ENCODE results near the gene MAP1B. TPM values are rescaled to one million over a fixed set of nuclear protein-coding genes. Genes with fewer than 3 reads are reported as not detected.
A peak's percentile ranks its signal among the peaks of the same experiment; 100 is the strongest.

Gene MAP1B
- polyA plus RNA-seq, 3 donors = 0.02 TPM; not detected in 2

GRCh38 chr5:72144762-72145161, 37.5 kb downstream of the MAP1B start:
- intact Hi-C loops (cut with micrococcal nuclease) = no loop called here
- H3K4me1 Mint-ChIP-seq = no peaks in the 10 kb centered on the region
- peak overlapping the region in 1 of 7 donors; percentile 65 for H3K27ac Mint-ChIP-seq
- H3K27me3 Mint-ChIP-seq (ENCODE audit: low read depth in 3 of 3) = peaks cover 17 to 24% (median 18%) of the 10 kb centered on the region in 3 donors
- H3K9ac ChIP-seq (ENCODE audit: insufficient read depth, low read length, poor library complexity, severe bottlenecking) = no peak overlapping the region
- no peaks in the 10 kb centered on the region for H3K36me3 ChIP-seq (replicated peaks in 1 of 2; ENCODE audit: control insufficient read depth in 1 of 2, insufficient read depth in 2 of 2, low read length in 2 of 2)
- no peak overlapping the region for H2AFZ ChIP-seq (ENCODE audit: insufficient read depth, low read depth, low read length, poor library complexity, severe bottlenecking)
- no peaks in the 10 kb centered on the region for H3K4me1 ChIP-seq (ENCODE audit: control insufficient read depth in 1 of 2, insufficient read depth in 2 of 2, low read length in 2 of 2)
- no peaks in the 10 kb centered on the region for H4K20me1 ChIP-seq (ENCODE audit: insufficient read depth, low read length)
- DNase-seq = no peak
- H3K36me3 Mint-ChIP-seq = no peaks in the 10 kb centered on the region
- peaks cover 4 to 8% of the 10 kb centered on the region in 2 donors for H3K27me3 ChIP-seq (ENCODE audit: control insufficient read depth in 2 of 2, insufficient read depth in 2 of 2, low read length in 2 of 2)
- no peak overlapping the region for H3K27ac ChIP-seq (ENCODE audit: low read depth in 1 of 2, low read length in 2 of 2)
- no peak overlapping the region for H3K4me3 ChIP-seq (replicated peaks in 1 of 3; ENCODE audit: low read depth in 2 of 3, low read length in 3 of 3)
- no peaks in the 10 kb centered on the region for H3K9me3 Mint-ChIP-seq
- WGBS (ENCODE audit: insufficient coverage) = no CpG with 5 or more reads among the region's 2 CpGs
- no peak for TF ChIP-seq CTCF (IDR thresholded peaks at IDR 0.05)
- H3K9me3 ChIP-seq (replicated peaks in 1 of 2; ENCODE audit: control insufficient read depth in 1 of 2, insufficient read depth in 1 of 2, low read length in 2 of 2) = no peaks in the 10 kb centered on the region
- H3K79me2 ChIP-seq (ENCODE audit: insufficient read depth, low read length) = no peaks in the 10 kb centered on the region
- H3K4me2 ChIP-seq (replicated peaks; ENCODE audit: extremely low read depth, low read length, poor library complexity, severe bottlenecking) = no peak overlapping the region
- H3K4me3 Mint-ChIP-seq = no peak overlapping the region

- Histone ChIP-seq H3K4me1 (ENCODE audit: control insufficient read depth in 1 of 2, insufficient read depth in 2 of 2, low read length in 2 of 2) (no peaks in the 10 kb centered on the region), H3K27ac (ENCODE audit: low read depth in 1 of 2, low read length in 2 of 2) (no peak overlapping the region), H3K9me3 (replicated peaks in 1 of 2; ENCODE audit: control insufficient read depth in 1 of 2, insufficient read depth in 1 of 2, low read length in 2 of 2) (no peaks in the 10 kb centered on the region), H3K4me2 (replicated peaks; ENCODE audit: extremely low read depth, low read length, poor library complexity, severe bottlenecking) (no peak overlapping the region), H3K79me2 (ENCODE audit: insufficient read depth, low read length) (no peaks in the 10 kb centered on the region), H3K9ac (ENCODE audit: insufficient read depth, low read length, poor library complexity, severe bottlenecking) (no peak overlapping the region), H4K20me1 (ENCODE audit: insufficient read depth, low read length) (no peaks in the 10 kb centered on the region), H3K36me3 (replicated peaks in 1 of 2; ENCODE audit: control insufficient read depth in 1 of 2, insufficient read depth in 2 of 2, low read length in 2 of 2) (no peaks in the 10 kb centered on the region), H2AFZ (ENCODE audit: insufficient read depth, low read depth, low read length, poor library complexity, severe bottlenecking) (no peak overlapping the region), H3K27me3 (ENCODE audit: control insufficient read depth in 2 of 2, insufficient read depth in 2 of 2, low read length in 2 of 2) (peaks cover 4 to 7% of the 10 kb centered on the region in 2 donors), H3K4me3 (replicated peaks in 1 of 3; ENCODE audit: low read depth in 2 of 3, low read length in 3 of 3) (no peak overlapping the region)
- H3K36me3 Mint-ChIP-seq = no peaks in the 10 kb centered on the region
- no peaks in the 10 kb centered on the region for H3K9me3 Mint-ChIP-seq
- H3K27me3 Mint-ChIP-seq (ENCODE audit: low read depth in 3 of 3) = peaks cover 17 to 19% (median 18%) of the 10 kb centered on the region in 3 donors
- no peak for TF ChIP-seq CTCF (IDR thresholded peaks at IDR 0.05)
- H3K27ac Mint-ChIP-seq = no peak overlapping the region
- WGBS (ENCODE audit: insufficient coverage) = no CpG with 5 or more reads among the region's 1 CpG
- H3K4me1 Mint-ChIP-seq = no peaks in the 10 kb centered on the region
- intact Hi-C loops (cut with micrococcal nuclease) = no loop called here
- DNase-seq = no peak
- H3K4me3 Mint-ChIP-seq = no peak overlapping the region
Observed at GRCh38 chr5:72145348-72145747, 38.1 kb downstream of the MAP1B start.
